ENCODE results near the gene EGFL8.
A peak's percentile ranks its signal among the peaks of the same experiment; 100 is the strongest.

EGFL8 gene

GRCh38 chr6:32147401-32148132 lies 16.8 kb upstream of the EGFL8 start:
- no peak for DNase-seq

DNA sequence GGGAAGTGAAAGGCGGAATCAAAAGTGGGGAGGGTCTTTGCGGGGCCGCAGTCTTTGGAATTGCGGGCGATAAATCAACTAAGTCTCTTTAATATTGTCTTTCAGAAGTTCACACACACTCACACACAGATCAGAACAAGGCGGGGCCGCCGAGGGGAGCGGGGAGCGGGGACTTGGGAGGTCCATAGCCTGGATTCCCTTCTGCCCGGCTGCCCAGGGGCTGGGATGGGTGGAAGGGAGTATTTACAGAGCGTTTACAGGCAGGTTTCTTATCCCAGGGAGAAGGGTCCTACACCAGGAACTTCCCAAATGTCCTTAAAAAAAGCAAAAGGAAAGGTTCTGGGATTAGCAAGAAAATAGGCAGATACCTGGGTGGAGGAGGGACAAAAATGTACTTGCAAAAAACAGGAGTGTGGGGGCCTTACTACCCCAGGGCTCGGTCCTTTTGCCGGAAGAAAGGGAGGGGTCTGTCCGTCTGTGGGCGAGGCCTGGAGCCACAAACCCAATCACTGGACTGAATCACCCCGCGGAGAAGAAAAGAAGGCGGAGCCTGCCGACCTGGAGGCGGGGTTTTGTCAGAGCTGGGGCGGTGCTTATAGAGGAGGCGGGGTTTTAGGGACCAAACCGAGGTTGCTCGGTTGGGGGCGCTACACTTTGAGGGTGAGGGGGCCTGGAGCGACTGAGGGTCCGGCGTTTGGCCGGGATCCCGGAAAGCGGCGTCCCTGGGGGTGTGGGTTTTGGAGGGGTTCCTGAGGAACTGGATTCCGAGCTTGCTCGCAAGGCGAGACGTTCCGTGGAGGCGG lies 15.9 kb upstream of the EGFL8 start:
- peak; percentile 74 for DNase-seq

DNA sequence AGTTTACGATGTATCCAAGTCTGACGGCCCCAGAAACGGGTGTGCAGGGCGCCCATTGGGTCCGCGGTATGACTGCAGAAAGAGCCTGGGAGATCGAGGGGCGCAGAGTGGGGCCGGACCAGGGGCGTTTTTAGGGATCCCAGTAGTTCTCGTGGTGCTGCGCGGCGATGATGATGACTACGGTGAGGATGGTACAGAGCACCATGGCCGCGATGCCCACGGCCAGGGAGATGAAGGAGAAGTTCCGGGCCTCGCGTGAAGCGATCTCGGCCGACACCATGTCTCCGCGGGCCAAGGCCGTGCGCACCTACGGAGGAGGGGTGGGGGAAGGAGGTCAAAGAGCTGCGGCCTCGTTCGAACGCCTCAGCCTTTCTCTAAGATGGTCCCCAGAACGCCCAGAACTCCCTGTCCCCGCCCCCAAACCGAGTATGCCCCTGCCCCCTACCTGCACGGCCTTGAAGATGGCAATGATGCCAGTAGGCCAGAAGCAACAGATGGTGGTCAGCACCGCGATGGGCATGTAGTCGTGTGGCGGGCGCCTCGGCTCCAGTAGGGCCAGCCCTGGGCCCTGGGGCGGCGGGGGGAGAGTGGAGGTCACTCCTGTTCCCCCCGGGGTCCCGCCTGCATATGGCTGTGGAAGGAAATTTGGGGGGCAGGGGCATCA lies 15.2 kb upstream of the EGFL8 start:
- no peak for DNase-seq

- no peak for DNase-seq
These were observed 14.2 kb upstream of the EGFL8 start for GRCh38 chr6:32149932-32150870.

GRCh38 chr6:32151181-32151862 lies 13.1 kb upstream of the EGFL8 start:
- DNase-seq: no peak

DNA sequence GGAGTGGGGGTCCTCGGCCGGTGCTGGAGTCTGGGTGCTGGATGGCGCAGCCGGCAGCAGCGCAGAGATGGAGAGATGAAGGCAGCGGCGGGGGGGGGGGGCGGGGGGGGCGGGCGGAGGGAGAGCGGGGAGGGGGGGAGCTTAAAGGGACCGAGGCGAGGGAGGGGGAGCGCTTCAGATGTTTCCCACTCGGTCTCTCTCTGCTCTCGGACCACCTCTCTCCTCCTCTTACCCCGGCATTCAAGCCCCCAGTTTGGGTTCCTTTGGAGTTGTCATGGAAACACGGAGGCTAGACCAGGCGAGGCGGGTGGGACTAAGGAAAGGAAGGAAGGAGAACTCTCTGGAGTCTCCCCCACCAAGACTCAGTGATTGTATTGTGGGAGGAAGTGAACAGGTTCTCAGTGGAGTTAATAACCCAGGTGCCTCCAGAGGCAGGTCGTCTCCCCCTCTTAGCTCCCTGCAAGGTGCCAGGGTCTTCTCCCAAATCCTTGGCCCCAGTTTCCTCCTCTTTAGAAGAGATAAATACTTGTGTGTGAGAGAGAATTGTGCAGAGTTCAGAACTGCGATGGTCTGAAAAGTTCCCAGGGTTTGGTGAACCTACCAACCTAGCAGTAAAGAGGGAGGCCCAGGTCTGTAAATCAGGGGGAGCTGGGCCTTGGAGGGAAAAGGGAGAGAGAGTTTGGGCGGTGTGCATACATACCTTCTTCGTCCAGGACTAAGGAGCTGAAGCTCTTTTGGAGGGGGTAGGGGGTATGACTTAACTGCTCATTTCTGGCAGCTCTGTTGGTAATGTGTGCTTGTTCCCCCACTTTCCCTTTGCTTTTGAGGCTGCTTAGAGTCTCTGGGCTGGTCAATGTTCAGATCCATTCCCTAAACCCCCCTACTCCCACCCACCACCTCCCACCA lies 12.3 kb upstream of the EGFL8 start, which contains the start of gene PRRT1:
PRRT1 (minus strand) TSS at position 77 of the 906 bp plus-strand sequence. CDS start 112 bp downstream, outside the sequence.
- DNase-seq: no peak

DNA sequence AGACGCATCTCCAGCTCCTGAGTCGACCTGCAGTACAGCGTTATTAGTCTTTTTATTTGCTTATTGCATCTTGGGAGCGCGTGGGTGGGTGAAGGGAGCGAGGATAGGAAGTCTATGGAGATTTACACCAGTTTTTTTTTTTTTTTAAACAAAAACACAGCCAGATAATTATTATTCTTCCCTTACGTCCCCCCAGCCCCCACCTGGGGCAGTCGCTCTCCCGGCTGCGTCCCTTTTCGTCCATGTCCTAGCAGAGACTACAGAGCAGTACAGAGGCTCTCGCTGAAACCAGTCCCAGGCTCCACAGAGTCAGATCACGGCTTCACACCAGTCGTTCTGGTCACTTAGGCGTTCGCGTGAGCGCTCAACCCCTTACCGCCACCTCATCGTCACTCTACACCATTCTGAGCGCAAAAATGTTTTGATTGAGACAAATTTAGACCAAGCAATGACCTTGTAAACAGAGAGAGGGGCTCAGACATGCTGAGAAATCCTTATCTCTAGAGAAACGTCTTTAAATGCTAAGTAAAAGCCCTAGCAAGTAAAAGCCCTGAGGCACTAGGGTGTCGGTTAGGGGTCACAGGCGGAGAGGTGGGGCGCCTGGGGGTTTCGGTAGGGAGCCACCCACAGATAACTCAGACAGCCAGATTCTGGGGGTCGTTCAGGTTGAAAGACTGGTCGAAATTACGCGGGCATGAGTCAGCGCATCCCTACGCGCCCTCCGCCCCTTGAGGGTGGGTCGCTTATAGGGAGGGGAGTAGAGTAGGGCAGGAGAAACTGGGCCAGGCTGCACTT lies 11.4 kb upstream of the EGFL8 start:
- DNase-seq: no peak

DNA sequence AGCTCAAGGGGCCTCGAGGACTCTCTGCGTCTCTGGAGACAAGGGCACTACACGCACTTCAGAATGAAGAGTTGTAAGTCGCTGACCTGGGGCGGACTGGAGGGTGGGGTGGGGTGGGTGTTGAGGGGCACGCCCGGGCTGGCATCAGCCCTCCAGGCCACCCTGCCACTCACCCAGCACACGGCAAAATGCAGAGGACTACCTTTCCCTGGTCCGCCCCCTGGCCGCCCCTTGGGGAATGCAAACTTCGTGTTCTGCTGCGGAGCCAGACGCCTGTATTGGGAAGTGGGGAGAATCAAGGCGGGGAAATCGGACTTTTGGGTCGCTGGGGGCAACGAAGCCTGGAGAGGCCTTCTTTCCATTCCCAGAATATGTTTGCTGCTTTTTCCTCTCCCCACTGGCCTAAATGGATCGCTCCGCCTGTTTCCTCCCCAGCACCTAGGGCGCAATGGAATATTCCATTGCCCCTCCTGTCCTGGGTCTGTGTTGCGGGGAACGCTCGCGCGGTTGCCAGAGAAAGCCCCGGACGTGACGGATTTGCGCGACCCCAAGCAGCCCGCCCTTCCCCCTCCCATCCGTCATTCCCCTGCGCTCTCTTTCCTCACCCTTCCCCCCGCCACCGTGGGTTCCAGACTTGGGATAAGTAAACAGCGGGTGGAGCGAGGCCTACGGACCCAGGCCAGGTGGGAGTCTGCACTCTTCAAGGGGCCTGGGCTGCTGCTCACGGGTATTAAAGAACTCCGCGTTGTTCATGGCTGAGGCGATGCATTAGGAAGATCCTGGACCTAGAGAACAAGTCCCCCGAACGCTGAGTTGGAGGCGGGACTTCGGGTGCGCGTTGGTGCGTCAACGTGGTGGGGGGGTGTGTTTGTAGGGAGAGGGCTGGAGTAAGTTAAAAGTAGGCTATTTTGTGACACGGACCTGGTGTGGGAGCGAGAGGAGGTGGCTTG lies 10.6 kb upstream of the EGFL8 start, which contains the start of gene PPT2:
PPT2 (plus strand) TSS at position 578 of the 950 bp plus-strand sequence. CDS start 454 bp downstream, outside the sequence.
- peak; percentile 76 for DNase-seq

GRCh38 chr6:32154514-32155161 lies 9.8 kb upstream of the EGFL8 start:
- peak; percentile 60 for DNase-seq

GRCh38 chr6:32156891-32157290 lies 7.5 kb upstream of the EGFL8 start:
- no peak for DNase-seq

- no peak for DNase-seq
These were observed 6.3 kb upstream of the EGFL8 start for GRCh38 chr6:32158052-32158451.

DNA sequence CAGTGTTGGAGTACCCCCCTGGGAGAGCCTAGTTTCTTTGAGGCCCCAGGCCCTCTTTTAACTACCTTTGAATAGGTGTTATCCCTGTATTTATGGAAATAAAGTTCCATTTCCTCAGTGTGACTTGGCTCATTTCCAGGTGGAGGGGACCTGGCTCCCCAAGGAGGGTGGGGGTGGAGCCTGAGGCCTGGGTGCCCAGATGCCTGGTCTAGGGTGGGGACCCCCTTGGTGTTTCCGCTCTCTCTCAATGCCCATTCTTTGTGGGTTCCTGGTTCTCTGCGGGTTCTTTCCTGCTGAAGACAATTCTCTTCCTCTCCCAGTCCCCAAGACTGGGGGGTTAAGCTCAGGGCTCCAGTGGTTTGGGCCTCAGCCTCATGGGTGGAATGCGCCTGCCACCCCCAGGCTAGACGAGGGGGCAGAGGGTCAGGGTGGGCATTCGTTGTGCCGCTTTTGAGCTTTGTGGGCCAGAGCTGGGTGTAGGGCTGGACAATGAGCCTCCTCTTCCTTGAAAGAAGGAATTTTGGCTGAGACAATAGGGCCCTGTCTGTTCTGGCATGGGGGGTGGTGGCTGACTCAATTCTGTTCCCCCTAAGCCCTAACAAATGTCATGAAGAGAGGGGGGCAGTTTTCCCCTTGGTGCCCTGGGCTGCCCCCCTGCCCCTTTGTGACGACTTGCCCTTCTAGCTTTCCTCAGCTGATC lies 686 bp upstream of the EGFL8 start:
- no peak for DNase-seq

DNA sequence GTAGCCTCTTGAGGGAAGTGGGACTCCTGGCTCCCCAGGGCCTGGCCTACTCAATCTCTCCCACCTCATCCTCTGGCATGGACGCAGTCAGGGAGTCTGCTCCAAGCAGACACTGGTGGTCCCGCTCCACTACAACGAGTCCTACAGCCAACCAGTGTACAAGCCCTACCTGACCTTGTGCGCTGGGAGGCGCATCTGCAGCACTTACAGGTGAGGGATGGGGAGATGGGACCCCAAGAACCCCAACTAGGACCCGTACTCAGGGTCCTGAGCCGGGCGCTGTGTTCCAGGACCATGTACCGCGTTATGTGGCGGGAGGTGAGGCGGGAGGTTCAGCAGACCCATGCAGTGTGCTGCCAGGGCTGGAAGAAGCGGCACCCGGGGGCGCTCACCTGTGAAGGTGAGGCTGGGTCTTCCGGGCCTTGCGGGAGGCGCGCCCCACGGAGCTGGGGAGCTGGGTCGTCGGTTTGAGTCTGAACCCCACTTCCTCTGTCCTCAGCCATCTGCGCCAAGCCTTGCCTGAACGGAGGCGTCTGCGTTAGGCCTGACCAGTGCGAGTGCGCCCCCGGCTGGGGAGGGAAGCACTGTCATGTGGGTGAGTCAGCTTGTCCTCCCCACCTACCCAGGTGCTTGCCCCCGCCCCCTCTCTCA lies 2.1 kb downstream of the EGFL8 start:
- DNase-seq: no peak

- no peak for DNase-seq
These were observed 2.9 kb downstream of the EGFL8 start for GRCh38 chr6:32167154-32167760.

DNA sequence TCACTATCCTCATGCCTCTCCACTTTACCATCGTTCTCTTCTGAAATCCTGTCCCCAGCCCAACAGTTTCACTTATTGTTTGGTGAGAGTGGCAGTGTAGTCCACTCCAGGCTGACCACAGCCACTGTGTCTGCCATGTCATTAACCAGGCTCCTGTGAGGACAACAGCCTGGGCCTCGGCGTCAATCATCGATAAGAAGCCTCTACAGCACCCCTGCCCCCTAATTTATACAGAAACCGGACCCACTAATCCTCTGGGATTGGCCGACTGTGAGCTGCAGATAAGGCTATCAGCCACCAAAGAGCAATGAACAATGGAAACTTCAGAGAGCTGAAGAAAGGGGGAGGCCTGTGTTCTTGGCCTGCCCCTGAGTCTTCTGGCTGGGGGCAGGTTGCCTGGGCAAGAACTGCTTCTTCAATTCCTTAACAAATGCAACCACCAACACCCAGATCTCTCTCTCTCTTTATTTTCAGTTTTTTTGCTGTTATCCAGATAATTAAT lies 3.4 kb downstream of the EGFL8 start:
- no peak for DNase-seq

GRCh38 chr6:32168350-32168749 lies 4.0 kb downstream of the EGFL8 start:
- no peak for DNase-seq
